Activated naive CD8-positive, alpha-beta T cell treated with anti-CD3 and anti-CD28 coated beads for 36 hours (primary cell): Measurements from ENCODE around the gene AK9. TPM values are rescaled to one million over a fixed set of nuclear protein-coding genes. Genes with fewer than 3 reads are reported as not detected.

Experiments
- DNase-seq: peaks from one replicate; pipeline ENCODE4 v3.0.0; 2021
- H3K27ac Mint-ChIP-seq: one replicate; pipeline ENCODE4 v1.8.0; 2022; ENCODE audit warnings: mild to moderate bottlenecking, moderate library complexity, mixed read lengths
- H3K27me3 Mint-ChIP-seq: one replicate; pipeline ENCODE4 v1.8.0; 2022; ENCODE audit warnings: mild to moderate bottlenecking, mixed read lengths
- H3K36me3 Mint-ChIP-seq: one replicate; pipeline ENCODE4 v1.8.0; 2021; ENCODE audit warnings: mild to moderate bottlenecking, mixed read lengths
- H3K4me1 Mint-ChIP-seq: one replicate; pipeline ENCODE4 v1.8.0; 2021; ENCODE audit warnings: mixed read lengths
- H3K4me3 Mint-ChIP-seq: one replicate; pipeline ENCODE4 v1.8.0; 2022; ENCODE audit warnings: mild to moderate bottlenecking, moderate library complexity, mixed read lengths
- H3K9me3 Mint-ChIP-seq: one replicate; pipeline ENCODE4 v1.8.0; 2022; ENCODE audit warnings: mixed read lengths
- total RNA-seq, 2 experiments: library from RNA; stranded (reverse); gene quantifications; one replicate each; pipeline ENCODE4 v1.2.3, GENCODE V29; 2021

The AK9 gene
- total RNA-seq, 2 experiments from 2014 or later: 3.1 to 3.9 TPM

GRCh38 chr6:109458774-109459531 is 232.0 kb downstream of the AK9 start:
- Mint-ChIP-seq H3K27ac (peak overlapping the region; percentile 50), H3K36me3 (peaks cover 34% of the 10 kb centered on the region), H3K9me3 (peaks cover 5% of the 10 kb centered on the region), H3K4me1 (peaks cover 62% of the 10 kb centered on the region), H3K27me3 (no peaks in the 10 kb centered on the region), H3K4me3 (no peak overlapping the region)
- DNase-seq: peak; percentile 43

- DNase-seq: no peak
- H3K4me1 Mint-ChIP-seq: peaks cover 65% of the 10 kb centered on the region
- no peak overlapping the region for H3K27ac Mint-ChIP-seq
- peaks cover 5% of the 10 kb centered on the region for H3K9me3 Mint-ChIP-seq
- no peak overlapping the region for H3K4me3 Mint-ChIP-seq
- H3K36me3 Mint-ChIP-seq: peaks cover 26% of the 10 kb centered on the region
- no peaks in the 10 kb centered on the region for H3K27me3 Mint-ChIP-seq
These were observed 233.4 kb downstream of the AK9 start for GRCh38 chr6:109457562-109457996.

- Mint-ChIP-seq H3K27ac (no peak overlapping the region), H3K4me1 (peaks cover 58% of the 10 kb centered on the region), H3K4me3 (peak overlapping the region; percentile 34), H3K9me3 (peaks cover 2% of the 10 kb centered on the region), H3K36me3 (peaks cover 23% of the 10 kb centered on the region), H3K27me3 (no peaks in the 10 kb centered on the region)
- no peak for DNase-seq
These were observed 234.1 kb downstream of the AK9 start for GRCh38 chr6:109456710-109457561.

- Mint-ChIP-seq H3K4me3 (no peak overlapping the region), H3K27me3 (no peaks in the 10 kb centered on the region), H3K36me3 (peaks cover 21% of the 10 kb centered on the region), H3K27ac (no peak overlapping the region), H3K4me1 (peaks cover 56% of the 10 kb centered on the region), H3K9me3 (no peaks in the 10 kb centered on the region)
- no peak for DNase-seq
These were observed 234.9 kb downstream of the AK9 start for GRCh38 chr6:109456111-109456583.

- Mint-ChIP-seq H3K27me3 (no peaks in the 10 kb centered on the region), H3K27ac (peak within 1 kb of the TSS; percentile 94), H3K9me3 (no peaks in the 10 kb centered on the region)
These were observed 235.4 kb downstream of the AK9 start, which contains the start of gene MICAL1 for GRCh38 chr6:109455437-109456110. TSS of gene MICAL1 (minus strand) at chr6:109455772. CDS start at chr6:109454196, 1,576 bp downstream.

GRCh38 chr6:109454496-109455436 is 236.2 kb downstream of the AK9 start:
- H3K27me3 Mint-ChIP-seq: no peaks in the 10 kb centered on the region
- peaks cover 21% of the 10 kb centered on the region for H3K36me3 Mint-ChIP-seq
- H3K4me3 Mint-ChIP-seq: peak overlapping the region; percentile 93
- no peaks in the 10 kb centered on the region for H3K9me3 Mint-ChIP-seq
- DNase-seq: peak; percentile 72
- H3K4me1 Mint-ChIP-seq: peaks cover 57% of the 10 kb centered on the region
- peak overlapping the region; percentile 94 for H3K27ac Mint-ChIP-seq

More at GRCh38 chr6:109455437-109456110, 235.4 kb downstream of the AK9 start, which contains the start of gene MICAL1:
- Mint-ChIP-seq H3K4me1 (peaks cover 58% of the 10 kb centered on the region), H3K4me3 (peak within 1 kb of the TSS; percentile 93), H3K36me3 (peaks cover 21% of the 10 kb centered on the region)
- DNase-seq: peak; percentile 77

- DNase-seq: no peak
- no peaks in the 10 kb centered on the region for H3K27me3 Mint-ChIP-seq
- H3K36me3 Mint-ChIP-seq: peaks cover 21% of the 10 kb centered on the region
- H3K4me3 Mint-ChIP-seq: peak overlapping the region; percentile 93
- peaks cover 52% of the 10 kb centered on the region for H3K4me1 Mint-ChIP-seq
- no peaks in the 10 kb centered on the region for H3K9me3 Mint-ChIP-seq
- peak overlapping the region; percentile 94 for H3K27ac Mint-ChIP-seq
These were observed 237.2 kb downstream of the AK9 start for GRCh38 chr6:109453594-109454495.

GRCh38 chr6:109453156-109453555 is 237.8 kb downstream of the AK9 start:
- no peak for DNase-seq
- Mint-ChIP-seq H3K4me1 (peaks cover 48% of the 10 kb centered on the region), H3K27me3 (no peaks in the 10 kb centered on the region), H3K36me3 (peaks cover 21% of the 10 kb centered on the region), H3K9me3 (no peaks in the 10 kb centered on the region), H3K4me3 (no peak overlapping the region), H3K27ac (no peak overlapping the region)

- H3K4me3 Mint-ChIP-seq: no peak overlapping the region
- H3K4me1 Mint-ChIP-seq: peaks cover 38% of the 10 kb centered on the region
- H3K27ac Mint-ChIP-seq: no peak overlapping the region
- H3K36me3 Mint-ChIP-seq: peaks cover 13% of the 10 kb centered on the region
- H3K9me3 Mint-ChIP-seq: no peaks in the 10 kb centered on the region
- DNase-seq: no peak
- no peaks in the 10 kb centered on the region for H3K27me3 Mint-ChIP-seq
These were observed 238.8 kb downstream of the AK9 start for GRCh38 chr6:109452181-109452580.

- H3K27me3 Mint-ChIP-seq: no peaks in the 10 kb centered on the region
- no peak overlapping the region for H3K27ac Mint-ChIP-seq
- peaks cover 15% of the 10 kb centered on the region for H3K36me3 Mint-ChIP-seq
- no peaks in the 10 kb centered on the region for H3K9me3 Mint-ChIP-seq
- H3K4me1 Mint-ChIP-seq: peaks cover 31% of the 10 kb centered on the region
- DNase-seq: no peak
- no peak overlapping the region for H3K4me3 Mint-ChIP-seq
These were observed 239.6 kb downstream of the AK9 start for GRCh38 chr6:109451376-109451775.

GRCh38 chr6:109450801-109451200 is 240.2 kb downstream of the AK9 start:
- Mint-ChIP-seq H3K36me3 (peaks cover 15% of the 10 kb centered on the region), H3K4me3 (no peak overlapping the region), H3K9me3 (no peaks in the 10 kb centered on the region), H3K27me3 (no peaks in the 10 kb centered on the region), H3K27ac (no peak overlapping the region), H3K4me1 (peaks cover 29% of the 10 kb centered on the region)
- no peak for DNase-seq

- Mint-ChIP-seq H3K4me3 (peak overlapping the region; percentile 7), H3K36me3 (peaks cover 15% of the 10 kb centered on the region), H3K4me1 (peaks cover 26% of the 10 kb centered on the region), H3K9me3 (no peaks in the 10 kb centered on the region), H3K27ac (peak overlapping the region; percentile 66), H3K27me3 (no peaks in the 10 kb centered on the region)
- DNase-seq: no peak
These were observed 241.0 kb downstream of the AK9 start for GRCh38 chr6:109449795-109450673.
